K562 (cell line): ENCODE measurements around the gene GABBR1. TPM values are rescaled to one million over a fixed set of nuclear protein-coding genes. Genes with fewer than 3 reads are reported as not detected.

Experiments used
- ATAC-seq: fragments of 200-7000 bp; cut with Tn5 transposase; 3 replicates; pipeline ENCODE4 v1.9.1; 2020; ENCODE audit warnings: moderate library complexity
- BruUV-seq: library from RNA; stranded (reverse); fragments of 400-500 nt; replicated peaks from 2 replicates; lab custom pipeline; 2021; lab: Mats Ljungman, UMichigan
- CTCF ChIA-PET: fragments of 300-600 bp; formaldehyde crosslinking; extraction: SDS; loops from one replicate; lab custom pipeline; 2021; ENCODE audit warnings: low intra/inter-chr PET ratio; lab: Yijun Ruan, JAX
- POLR2A ChIA-PET: fragments of 300-600, 350-650 bp; sonication (Branson Sonifier 250); formaldehyde crosslinking; extraction: SDS; loops from one replicate; lab custom pipeline; 2021; ENCODE audit warnings: antibody characterized with exemption, inconsistent platforms; lab: Yijun Ruan, JAX
- DNase-seq, 4 experiments: peaks; one replicate each; pipeline versions ENCODE4 v3.0.0 to v3.0.0-alpha.2; 2011 to 2018; ENCODE audit warnings: low spot score in 3 of 4, mixed read lengths in 3 of 4; ENCODE audit errors: extremely low read depth in 1 of 4
- FAIRE-seq: peaks from 2 replicates; lab custom pipeline; 2011; peaks lifted over from hg19 to GRCh38; lab: Jason Lieb, UNC
- H2AFZ ChIP-seq: 2 replicates; pipeline ENCODE4 v1.6.0; 2011; ENCODE audit warnings: low read depth, low read length, control low read depth, inconsistent platforms
- H3K27ac ChIP-seq: fragments of 200-600 bp; 3 replicates; pipeline ENCODE4 v1.8.0; 2011; ENCODE audit warnings: low read depth, mild to moderate bottlenecking, control low read depth, inconsistent platforms, low read length, moderate library complexity, mixed read lengths; ENCODE audit errors: extremely low read depth
- H3K27me3 ChIP-seq, 2 experiments: fragments of 300-600 bp in 1 of 2; 2 replicates in 1 of 2; 3 replicates in 1 of 2; pipeline versions ENCODE4 v1.6.0 to v1.8.0; 2011; ENCODE audit warnings: inconsistent platforms in 2 of 2, low read length in 2 of 2, mild to moderate bottlenecking in 1 of 2, mixed read lengths in 1 of 2, moderate library complexity in 1 of 2; ENCODE audit not compliant: control insufficient read depth in 2 of 2, insufficient read depth in 2 of 2
- H3K36me3 ChIP-seq: fragments of 300-600 bp; 3 replicates; pipeline ENCODE4 v1.8.0; 2011; ENCODE audit warnings: mild to moderate bottlenecking, low read length, inconsistent platforms; ENCODE audit not compliant: control insufficient read depth, insufficient read depth
- H3K4me1 ChIP-seq, 2 experiments: fragments of 200-600 bp in 1 of 2; replicated peaks in 1 of 2; 2 replicates in 1 of 2; 3 replicates in 1 of 2; pipeline versions ENCODE4 v1.5.1 to v1.8.0; 2011; ENCODE audit warnings: inconsistent platforms in 2 of 2, low read length in 2 of 2, mild to moderate bottlenecking in 1 of 2, mixed read lengths in 1 of 2, moderate library complexity in 1 of 2; ENCODE audit not compliant: control insufficient read depth in 2 of 2, insufficient read depth in 2 of 2
- H3K4me2 ChIP-seq: 2 replicates; pipeline ENCODE4 v1.6.1; 2011; ENCODE audit warnings: low read length, control low read depth, inconsistent platforms, mixed read lengths; ENCODE audit not compliant: insufficient read depth
- H3K4me3 ChIP-seq: fragments of 200-600 bp; sonication (generic), shearing (Covaris generic); 2 replicates; pipeline ENCODE4 v1.5.1; 2016; ENCODE audit warnings: control low read depth, inconsistent platforms
- H3K79me2 ChIP-seq: fragments of 200-600 bp; 3 replicates; pipeline ENCODE4 v1.8.0; 2011; ENCODE audit warnings: low read length, inconsistent platforms; ENCODE audit not compliant: control insufficient read depth, insufficient read depth
- H3K9ac ChIP-seq, 2 experiments: 2 replicates each; pipeline versions ENCODE4 v1.6.0 to v1.6.1; 2011; ENCODE audit warnings: low read depth in 2 of 2, low read length in 2 of 2, control low read depth in 1 of 2, inconsistent platforms in 1 of 2, mild to moderate bottlenecking in 1 of 2, mixed read lengths in 1 of 2; ENCODE audit not compliant: insufficient read depth in 1 of 2
- H3K9me1 ChIP-seq: one replicate; pipeline ENCODE4 v1.6.0; 2011; ENCODE audit warnings: inconsistent platforms, mild to moderate bottlenecking, low read length, moderate library complexity; ENCODE audit not compliant: control insufficient read depth, insufficient read depth
- H3K9me3 ChIP-seq: replicated peaks from 2 replicates; pipeline ENCODE4 v1.5.1; 2011; ENCODE audit warnings: low read depth, low read length, inconsistent platforms; ENCODE audit not compliant: control insufficient read depth, insufficient read depth
- H4K20me1 ChIP-seq: replicated peaks from 2 replicates; pipeline ENCODE4 v1.6.1; 2011; ENCODE audit warnings: low read length, inconsistent platforms, mixed read lengths; ENCODE audit not compliant: control insufficient read depth, insufficient read depth
- BRF2 ChIP-seq: IDR thresholded peaks from 3 replicates; pipeline ENCODE4 v1.6.1; 2011; ENCODE audit warnings: borderline replicate concordance, mild to moderate bottlenecking; ENCODE audit not compliant: insufficient read length, insufficient read depth
- CHD1 ChIP-seq: fragments of 200-600 bp; sonication (generic); IDR thresholded peaks from one replicate; pipeline ENCODE4 v1.6.1; 2012; ENCODE audit warnings: mild to moderate bottlenecking, moderate library complexity, low read length, inconsistent platforms
- FOS ChIP-seq: IDR thresholded peaks from 3 replicates; pipeline ENCODE4 v1.6.1; 2011; ENCODE audit not compliant: insufficient read length; ENCODE audit errors: extremely low read depth
- MTF1 ChIP-seq: fragments of 250-450 bp; sonication (Bioruptor Pico); IDR thresholded peaks from 2 replicates; pipeline ENCODE4 v1.9.0; 2021; ENCODE audit warnings: moderate library complexity, mild to moderate bottlenecking, inconsistent platforms, borderline replicate concordance
- NCOA1 ChIP-seq: fragments of 450-650 bp; IDR thresholded peaks from 2 replicates; pipeline ENCODE4 v1.6.1; 2016; ENCODE audit warnings: low read depth
- NFE2L1 ChIP-seq: fragments of 450-650 bp; IDR thresholded peaks from 2 replicates; pipeline ENCODE4 v1.6.1; 2016; ENCODE audit warnings: missing genetic modification characterization, low read depth, mild to moderate bottlenecking, missing compliant biosample characterization, moderate library complexity, borderline replicate concordance
- PKNOX1 ChIP-seq: fragments of 450-650 bp; IDR thresholded peaks from 2 replicates; pipeline ENCODE4 v1.6.1; 2016
- SAFB2 ChIP-seq: fragments of 200-400 bp; formaldehyde crosslinking; IDR thresholded peaks from 2 replicates; pipeline ENCODE4 v1.6.1; 2018; ENCODE audit warnings: borderline replicate concordance, low read length, low read depth, moderate library complexity; ENCODE audit not compliant: severe bottlenecking
- SMAD2 ChIP-seq: fragments of 150-350 bp; IDR thresholded peaks from 2 replicates; pipeline ENCODE4 v1.6.1; 2014; ENCODE audit warnings: low read depth, mild to moderate bottlenecking, low read length
- SMC3 ChIP-seq: conservative IDR thresholded peaks from 2 replicates; pipeline ENCODE4 v1.6.1; 2011; ENCODE audit warnings: low read depth, low read length, improper control_type of control experiment; ENCODE audit not compliant: insufficient read depth
- STAT5B ChIP-seq: fragments of 250-450 bp; sonication (Bioruptor Pico); IDR thresholded peaks from 2 replicates; pipeline ENCODE4 v1.8.0; 2021; ENCODE audit warnings: mild to moderate bottlenecking, inconsistent platforms
- ZBTB12 ChIP-seq: fragments of 250-450 bp; sonication (Bioruptor Pico); IDR thresholded peaks from 2 replicates; pipeline ENCODE4 v1.4.0; 2020
- ZNF143 ChIP-seq: sonication (generic); formaldehyde crosslinking; IDR thresholded peaks from 2 replicates; pipeline ENCODE4 v1.9.0; 2022; ENCODE audit warnings: mild to moderate bottlenecking, missing genetic modification reagents
- ZNF212 ChIP-seq: fragments of 450-650 bp; formaldehyde crosslinking; IDR thresholded peaks from 2 replicates; pipeline ENCODE4 v1.4.0; 2020; ENCODE audit warnings: mild to moderate bottlenecking
- WGBS: fragments of 100-300 bp; shearing (Covaris generic); methylation state at CpG from one replicate; pipeline ENCODE4 v1.1.6; 2016; ENCODE audit warnings: low coverage, mixed read lengths; ENCODE audit not compliant: insufficient coverage; ENCODE audit errors: missing lambda C conversion rate; 5-methylcytosine and 5-hydroxymethylcytosine counted together
- in situ Hi-C: fragments of 300-500 bp; cut with MboI; formaldehyde crosslinking; loops from 4 replicates; pipeline ENCODE4 v1.15.0; 2018; ENCODE audit warnings: inconsistent platforms, mixed read lengths
- intact Hi-C: fragments of 100-400 bp; cut with micrococcal nuclease; formaldehyde crosslinking; loops from 2 replicates; pipeline ENCODE4 v1.14.2; 2022
- polyA plus RNA-seq, 8 experiments: library from polyadenylated mRNA; depleted of rRNA in 4 of 8; stranded (reverse) in 5 of 8; unstranded in 3 of 8; fragments of >200 nt; fragmentation: Nextera tagmentation in 2 of 8; fragmentation: Illumina TruSeq in 1 of 8; extraction: Ambion mirVana in 2 of 8; extraction: Trizol in 1 of 8; gene quantifications; 2 replicates each; pipeline versions ENCODE4 v1.2.1 to v1.2.3, GENCODE V29; 2011 to 2014; ENCODE audit warnings: inconsistent platforms in 1 of 8, missing spikeins in 1 of 8
- total RNA-seq, 7 experiments: library from RNA; depleted of rRNA in 6 of 7; stranded (reverse); fragments of >200 nt in 6 of 7; fragmentation: Illumina TruSeq in 2 of 7; extraction: Trizol in 2 of 7; gene quantifications; 2 replicates each; pipeline versions ENCODE4 v1.2.1 to v1.2.3, GENCODE V29; 2011 to 2021; ENCODE audit warnings: low replicate concordance in 1 of 7
- TF ChIP-seq, protein P1 (sequence below): sonication (generic); formaldehyde crosslinking; IDR thresholded peaks from 2 replicates; pipeline ENCODE4 v1.8.0; 2022; ENCODE audit warnings: mild to moderate bottlenecking, missing genetic modification reagents, borderline replicate concordance

GABBR1 gene
- total and polyA plus RNA-seq, 9 of the 15 experiments (the other 6 are each of a cell fraction or from before 2014, with no cell fraction given), result 2.2 to 48.3 (median 20.8) TPM

DNA sequence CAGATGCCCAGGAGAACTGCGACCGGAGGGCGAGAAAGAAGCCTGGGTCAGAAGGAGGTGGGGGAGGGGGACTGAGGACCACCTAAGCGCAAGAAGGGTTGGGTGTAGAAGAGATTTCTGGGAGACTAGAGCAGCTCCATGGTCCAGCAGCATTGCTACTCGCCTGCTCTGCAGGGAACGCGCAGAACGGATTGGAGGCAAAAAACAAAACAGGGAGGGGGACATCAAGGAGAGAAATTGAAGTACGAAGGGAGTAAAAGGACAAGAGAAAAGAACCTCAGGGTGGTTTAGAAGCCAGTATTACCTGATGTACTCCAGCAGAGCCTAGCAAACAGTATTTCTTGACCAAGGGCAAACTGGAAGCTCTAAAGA, 537 bp upstream of the GABBR1 start:
- Histone ChIP-seq H3K4me1 (peaks cover 32 to 39% of the 10 kb centered on the region in 2 experiments; a peak in 4 of 5 replicates), H3K9me3 (no peaks in the 10 kb centered on the region), H3K79me2 (peaks cover 38% of the 10 kb centered on the region), H3K27ac (peak overlapping the region; percentile 54; the same call in 2 of the 3 replicates), H3K36me3 (0 out of 3 replicates have a peak, but pooled peaks cover 7% of the 10 kb centered on the region), H4K20me1 (no peaks in the 10 kb centered on the region), H3K9ac (peak overlapping the region; percentile 60 to 90), H3K4me2 (peak overlapping the region; percentile 92), H3K4me3 (peak overlapping the region; percentile 84), H2AFZ (peak overlapping the region; percentile 94), H3K9me1 (no peaks in the 10 kb centered on the region), H3K27me3 (no peaks in the 10 kb centered on the region)
- DNase-seq (peak in 1 of 4 experiments; percentile 50), FAIRE-seq (peak; percentile 60), ATAC-seq (peak; percentile 1; the same call in 2 of the 3 replicates)
- in situ Hi-C loops, result no loop called here
- intact Hi-C loops, result loop anchor here (2.0 to 5.0 kb wide), 2 partner anchors 17 to 691 kb away; no protein-coding TSS in a partner anchor
- POLR2A ChIA-PET, result interaction anchor here (0.6 to 1.9 kb wide), 13 partner anchors 9 to 1477 kb away, joined by 3 to 11 read pairs (median 4); no protein-coding TSS in a partner anchor
- CTCF ChIA-PET, result no interaction called here
- no TSS peak for BruUV-seq
- WGBS, result 10% methylated on average over 6 of the region's 9 CpGs
- TF ChIP-seq PKNOX1 (no peak), ZNF212 (CRISPR knock-in tag) (no peak), STAT5B (CRISPR knock-in tag) (no peak), NCOA1 (0 out of 2 replicates have a peak, but pooled peaks have one; percentile 8), FOS (no peak), MTF1 (CRISPR knock-in tag) (no peak), ZNF143 (no peak), SMAD2 (no peak), SMC3 (0 out of 2 replicates have a peak, but pooled peaks have one; percentile 2), SAFB2 (no peak), ZBTB12 (CRISPR knock-in tag) (no peak), BRF2 (no peak), NFE2L1 (tag) (no peak), CHD1 (peak; percentile 46)
- TF ChIP-seq, protein P1, sequence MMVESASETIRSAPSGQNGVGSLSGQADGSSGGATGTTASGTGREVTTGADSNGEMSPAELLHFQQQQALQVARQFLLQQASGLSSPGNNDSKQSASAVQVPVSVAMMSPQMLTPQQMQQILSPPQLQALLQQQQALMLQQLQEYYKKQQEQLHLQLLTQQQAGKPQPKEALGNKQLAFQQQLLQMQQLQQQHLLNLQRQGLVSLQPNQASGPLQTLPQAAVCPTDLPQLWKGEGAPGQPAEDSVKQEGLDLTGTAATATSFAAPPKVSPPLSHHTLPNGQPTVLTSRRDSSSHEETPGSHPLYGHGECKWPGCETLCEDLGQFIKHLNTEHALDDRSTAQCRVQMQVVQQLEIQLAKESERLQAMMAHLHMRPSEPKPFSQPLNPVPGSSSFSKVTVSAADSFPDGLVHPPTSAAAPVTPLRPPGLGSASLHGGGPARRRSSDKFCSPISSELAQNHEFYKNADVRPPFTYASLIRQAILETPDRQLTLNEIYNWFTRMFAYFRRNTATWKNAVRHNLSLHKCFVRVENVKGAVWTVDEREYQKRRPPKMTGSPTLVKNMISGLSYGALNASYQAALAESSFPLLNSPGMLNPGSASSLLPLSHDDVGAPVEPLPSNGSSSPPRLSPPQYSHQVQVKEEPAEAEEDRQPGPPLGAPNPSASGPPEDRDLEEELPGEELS (CRISPR knock-in tag), result no peak
